GM12878 (cell line): ENCODE results near the gene ATAD3A. TPM values are rescaled to one million over a fixed set of nuclear protein-coding genes. Genes with fewer than 3 reads are reported as not detected.
A peak's percentile ranks its signal among the peaks of the same experiment; 100 is the strongest.

Experiments
- ATAC-seq: fragments of 200-7000 bp; cut with Tn5 transposase; 3 replicates; pipeline ENCODE4 v1.9.1; 2020; ENCODE audit warnings: mild to moderate bottlenecking, moderate library complexity
- BruUV-seq: library from RNA; stranded (reverse); fragments of 400-500 nt; replicated peaks from 2 replicates; lab custom pipeline; 2021; lab: Mats Ljungman, UMichigan
- CTCF ChIA-PET: fragments of 300-600 bp; sonication (Branson Sonifier 250); formaldehyde crosslinking; extraction: SDS; loops from one replicate; lab custom pipeline; 2021; ENCODE audit warnings: inconsistent platforms; lab: Yijun Ruan, JAX
- POLR2A ChIA-PET: fragments of 350-600 bp; formaldehyde crosslinking; extraction: SDS; loops from one replicate; lab custom pipeline; 2021; ENCODE audit warnings: inconsistent platforms; lab: Charles Lee
- RAD21 ChIA-PET: fragments of 300-600 bp; sonication (Branson Sonifier 250); formaldehyde crosslinking; loops from one replicate; lab custom pipeline; 2023; ENCODE audit warnings: antibody characterized with exemption; ENCODE audit not compliant: unreplicated experiment; lab: Charles Lee
- SMC1A ChIA-PET: fragments of 300-600 bp; sonication (Branson Sonifier 250); formaldehyde crosslinking; loops from one replicate; lab custom pipeline; 2023; ENCODE audit not compliant: unreplicated experiment, uncharacterized antibody; lab: Charles Lee
- DNase-seq: peaks from one replicate; pipeline ENCODE4 v3.0.0-alpha.2; 2011; ENCODE audit warnings: low read depth, low spot score
- FAIRE-seq: peaks from 3 replicates; lab custom pipeline; 2011; peaks lifted over from hg19 to GRCh38; lab: Jason Lieb, UNC
- H2AFZ ChIP-seq: 2 replicates; pipeline ENCODE4 v1.6.0; 2011; ENCODE audit warnings: low read depth, low read length, control low read depth; ENCODE audit not compliant: control insufficient read depth
- H3K27ac ChIP-seq: 2 replicates; pipeline ENCODE4 v1.5.1; 2011; ENCODE audit warnings: control low read depth; ENCODE audit not compliant: control insufficient read depth, insufficient read depth
- H3K27me3 ChIP-seq, 2 experiments: replicated peaks in 1 of 2; 2 replicates each; pipeline versions ENCODE4 v1.6.0 to v1.6.1; 2011; ENCODE audit warnings: low read length in 1 of 2; ENCODE audit not compliant: control insufficient read depth in 2 of 2, insufficient read depth in 2 of 2
- H3K36me3 ChIP-seq, 2 experiments: 2 replicates each; pipeline ENCODE4 v1.5.1; 2011; ENCODE audit warnings: low read length in 1 of 2; ENCODE audit not compliant: control insufficient read depth in 2 of 2, insufficient read depth in 2 of 2
- H3K4me1 ChIP-seq: 2 replicates; pipeline ENCODE4 v1.6.1; 2011; ENCODE audit warnings: mild to moderate bottlenecking, low read length, moderate library complexity, mixed read lengths; ENCODE audit not compliant: control insufficient read depth, insufficient read depth
- H3K4me2 ChIP-seq: 2 replicates; pipeline ENCODE4 v1.6.0; 2011; ENCODE audit warnings: control low read depth; ENCODE audit not compliant: control insufficient read depth, insufficient read depth
- H3K4me3 ChIP-seq: fragments of 200-600 bp; sonication (generic); 2 replicates; pipeline ENCODE4 v1.5.1; 2016
- H3K79me2 ChIP-seq: 2 replicates; pipeline ENCODE4 v1.6.0; 2011; ENCODE audit warnings: low read length; ENCODE audit not compliant: control insufficient read depth, insufficient read depth
- H3K9ac ChIP-seq: 2 replicates; pipeline ENCODE4 v1.8.0; 2011; ENCODE audit warnings: low read length, control low read depth, mixed read lengths; ENCODE audit not compliant: control insufficient read depth, insufficient read depth
- H3K9me3 ChIP-seq: replicated peaks from 3 replicates; pipeline ENCODE4 v1.5.1; 2011; ENCODE audit warnings: mild to moderate bottlenecking, low read length; ENCODE audit not compliant: control insufficient read depth, insufficient read depth
- H4K20me1 ChIP-seq: 2 replicates; pipeline ENCODE4 v1.6.0; 2011; ENCODE audit not compliant: control insufficient read depth, insufficient read depth
- CHD1 ChIP-seq: IDR thresholded peaks from 2 replicates; pipeline ENCODE4 v1.6.1; 2012; ENCODE audit warnings: low read depth, low read length, improper control_type of control experiment
- ETV6 ChIP-seq, 2 experiments: fragments of 450-650 bp in 1 of 2; IDR thresholded peaks in 1 of 2; conservative IDR thresholded peaks in 1 of 2; 2 replicates each; pipeline ENCODE4 v1.6.1; 2014; ENCODE audit warnings: antibody characterized with exemption in 1 of 2, borderline replicate concordance in 1 of 2, low read depth in 1 of 2, mild to moderate bottlenecking in 1 of 2, moderate library complexity in 1 of 2
- NR2F1 ChIP-seq: fragments of 450-650 bp; conservative IDR thresholded peaks from 2 replicates; pipeline ENCODE4 v1.6.1; 2017; ENCODE audit warnings: mild to moderate bottlenecking
- PAX5 ChIP-seq: IDR thresholded peaks from 2 replicates; pipeline ENCODE4 v1.6.1; 2011; ENCODE audit warnings: low read depth, low read length, borderline replicate concordance
- POLR2A ChIP-seq: IDR thresholded peaks from 2 replicates; pipeline ENCODE4 v1.6.1; 2011; ENCODE audit warnings: low read depth, mild to moderate bottlenecking, low read length
- WGBS: methylation state at CpG from one replicate; pipeline ENCODE4 v1.1.6; 2016; ENCODE audit warnings: low lambda C conversion rate; ENCODE audit not compliant: insufficient replicate concordance, insufficient coverage; ENCODE audit errors: missing lambda C conversion rate; 5-methylcytosine and 5-hydroxymethylcytosine counted together
- in situ Hi-C: fragments of 300-500 bp; cut with MboI; formaldehyde crosslinking; loops from 9 replicates; pipeline ENCODE4 v1.14.3; 2018; ENCODE audit warnings: mixed read lengths
- intact Hi-C: fragments of 100-400 bp; cut with micrococcal nuclease; formaldehyde crosslinking; loops from one replicate; pipeline ENCODE4 v1.14.2; 2022; ENCODE audit not compliant: unreplicated experiment
- polyA plus RNA-seq, 11 experiments: library from polyadenylated mRNA; depleted of rRNA in 4 of 11; unstranded in 6 of 11; stranded (reverse) in 5 of 11; fragments of >200 nt; fragmentation: Nextera tagmentation in 4 of 11; fragmentation: Illumina TruSeq in 1 of 11; extraction: Ambion mirVana in 4 of 11; extraction: Trizol in 1 of 11; gene quantifications; 1 replicate in 1 of 11; 2 replicates in 10 of 11; pipeline versions ENCODE4 v1.2.1 to v1.2.3, GENCODE V29; 2011 to 2016; ENCODE audit warnings: inconsistent platforms in 2 of 11, missing spikeins in 2 of 11, low read depth in 1 of 11
- total RNA-seq, 4 experiments: library from RNA; depleted of rRNA in 3 of 4; stranded (reverse); fragments of >200 nt in 3 of 4; fragmentation: Illumina TruSeq in 1 of 4; extraction: Trizol in 1 of 4; gene quantifications; 2 replicates each; pipeline versions ENCODE4 v1.2.1 to v1.2.3, GENCODE V29; 2013 to 2021
- TF ChIP-seq, protein P1 (sequence below): fragments of 450-650 bp; IDR thresholded peaks from 2 replicates; pipeline ENCODE4 v1.6.1; 2017; ENCODE audit warnings: mild to moderate bottlenecking, low read depth, inconsistent platforms; ENCODE audit not compliant: poor library complexity, severe bottlenecking

Gene ATAD3A
- total and polyA plus RNA-seq, 10 of the 15 experiments (the other 5 are each of a cell fraction or from before 2014, with no cell fraction given), result 0.05 to 93.5 (median 38.9) TPM

DNA sequence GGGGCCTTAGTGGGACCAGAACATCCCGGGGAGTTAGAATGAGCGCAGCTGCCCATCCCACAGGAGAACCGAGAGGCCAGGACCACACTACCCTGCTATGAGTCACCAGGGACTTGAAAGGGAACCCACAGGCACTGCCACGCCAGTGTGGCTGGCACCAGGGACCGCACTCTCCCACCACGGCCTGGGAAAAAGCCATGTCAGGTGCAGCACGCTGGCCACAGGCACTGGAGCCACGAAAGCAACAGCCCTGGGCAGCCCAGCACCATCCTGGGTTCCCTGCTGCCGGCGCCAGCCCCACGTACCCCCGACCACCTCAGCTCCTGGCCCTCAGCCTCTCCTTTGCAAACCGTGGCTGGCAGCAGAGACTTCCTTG lies 42.6 kb downstream of the ATAD3A start:
- Histone ChIP-seq H3K9ac (no peak overlapping the region), H3K4me1 (no peaks in the 10 kb centered on the region), H3K79me2 (no peaks in the 10 kb centered on the region), H3K4me2 (no peak overlapping the region), H3K4me3 (no peak overlapping the region), H4K20me1 (no peaks in the 10 kb centered on the region), H3K27me3 (no peaks in the 10 kb centered on the region), H3K36me3 (no peaks in the 10 kb centered on the region; a peak in 2 of 4 replicates), H3K9me3 (no peaks in the 10 kb centered on the region), H3K27ac (no peak overlapping the region), H2AFZ (no peak overlapping the region)
- ATAC-seq (no peak), FAIRE-seq (no peak), DNase-seq (no peak)
- ChIA-PET POLR2A (no interaction called here), RAD21 (no interaction called here), CTCF (no interaction called here), SMC1A (no interaction called here)
- peak; percentile 43; the same call in 1 of the 2 replicates for TF ChIP-seq POLR2A
- TF ChIP-seq ETV6 (conservative IDR thresholded peaks at IDR 0.05 in 1 of 2, IDR thresholded peaks at IDR 0.05 in 1 of 2; ENCODE audit: borderline replicate concordance in 1 of 2, low read depth in 1 of 2), result no peak
- no peak for TF ChIP-seq PAX5
- TF ChIP-seq, protein P1, sequence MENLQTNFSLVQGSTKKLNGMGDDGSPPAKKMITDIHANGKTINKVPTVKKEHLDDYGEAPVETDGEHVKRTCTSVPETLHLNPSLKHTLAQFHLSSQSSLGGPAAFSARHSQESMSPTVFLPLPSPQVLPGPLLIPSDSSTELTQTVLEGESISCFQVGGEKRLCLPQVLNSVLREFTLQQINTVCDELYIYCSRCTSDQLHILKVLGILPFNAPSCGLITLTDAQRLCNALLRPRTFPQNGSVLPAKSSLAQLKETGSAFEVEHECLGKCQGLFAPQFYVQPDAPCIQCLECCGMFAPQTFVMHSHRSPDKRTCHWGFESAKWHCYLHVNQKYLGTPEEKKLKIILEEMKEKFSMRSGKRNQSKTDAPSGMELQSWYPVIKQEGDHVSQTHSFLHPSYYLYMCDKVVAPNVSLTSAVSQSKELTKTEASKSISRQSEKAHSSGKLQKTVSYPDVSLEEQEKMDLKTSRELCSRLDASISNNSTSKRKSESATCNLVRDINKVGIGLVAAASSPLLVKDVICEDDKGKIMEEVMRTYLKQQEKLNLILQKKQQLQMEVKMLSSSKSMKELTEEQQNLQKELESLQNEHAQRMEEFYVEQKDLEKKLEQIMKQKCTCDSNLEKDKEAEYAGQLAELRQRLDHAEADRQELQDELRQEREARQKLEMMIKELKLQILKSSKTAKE, result no peak
- no peak for TF ChIP-seq NR2F1
- no peak for TF ChIP-seq CHD1
- no TSS peak for BruUV-seq
- intact Hi-C loops, result no loop called here
- 69% methylated on average over 11 of the region's 13 CpGs for WGBS
- in situ Hi-C loops, result no loop called here
